Endometrium (tissue), 2 donors: ENCODE results near the gene DACT3.

Experiments used
- FAIRE-seq: peaks from 2 replicates; lab custom pipeline; 2012; peaks lifted over from hg19 to GRCh38; lab: Jason Lieb, UNC
- donor health status: control.
- donor health status: control.

DACT3 gene

DNA sequence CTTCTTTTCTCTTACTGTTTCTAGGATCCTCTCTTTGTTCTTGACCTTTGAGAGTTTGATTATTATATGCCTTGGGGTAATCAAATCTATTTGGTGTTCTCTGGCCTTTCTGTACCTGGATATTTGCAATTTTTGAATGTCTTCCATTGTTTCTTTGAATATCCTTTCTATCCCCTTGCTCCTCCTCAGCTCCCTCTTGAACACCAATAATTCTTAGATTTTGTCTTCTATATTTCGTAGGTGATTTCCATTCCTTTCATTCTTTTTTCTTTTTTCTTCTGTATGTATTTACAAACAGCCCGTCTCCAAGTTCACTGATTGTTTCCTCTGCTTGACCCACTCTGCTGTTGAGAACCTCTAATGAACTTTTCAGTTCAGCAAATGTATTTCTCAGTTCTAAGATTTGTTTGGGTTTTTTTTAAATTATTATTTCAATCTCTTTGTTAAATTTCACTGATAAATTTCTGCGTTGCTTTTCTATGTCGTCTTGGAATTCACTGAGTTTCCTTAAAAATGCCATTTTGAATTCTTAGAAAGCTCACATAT is 62.5 kb downstream of the DACT3 start:
- FAIRE-seq: no peak
